ENCODE measurements around the gene MGP.

Gene MGP

GRCh38 chr12:14871886-14872285 lies 13.8 kb downstream of the MGP start:
- no peak overlapping the region for H3K4me3 ChIP-seq (replicated peaks; ENCODE audit: low read depth, low read length)
- no peak for DNase-seq (ENCODE audit: low read depth)
- TF ChIP-seq CTCF (IDR thresholded peaks at IDR 0.05; ENCODE audit: low read length, missing control alignments): no peak

- H3K4me3 ChIP-seq (replicated peaks; ENCODE audit: low read depth, low read length): no peak overlapping the region
- no peak for DNase-seq (ENCODE audit: low read depth)
- no peak for TF ChIP-seq CTCF (IDR thresholded peaks at IDR 0.05; ENCODE audit: low read length, missing control alignments)
Observed at GRCh38 chr12:14871247-14871646, 14.4 kb downstream of the MGP start.

- TF ChIP-seq CTCF (IDR thresholded peaks at IDR 0.05; ENCODE audit: low read length, missing control alignments): no peak
- H3K4me3 ChIP-seq (replicated peaks; ENCODE audit: low read depth, low read length): no peak overlapping the region
- DNase-seq (ENCODE audit: low read depth): no peak
Observed at GRCh38 chr12:14868916-14869506, 16.6 kb downstream of the MGP start.

- no peak for TF ChIP-seq CTCF (IDR thresholded peaks at IDR 0.05; ENCODE audit: low read length, missing control alignments)
- no peak overlapping the region for H3K4me3 ChIP-seq (replicated peaks; ENCODE audit: low read depth, low read length)
- DNase-seq (ENCODE audit: low read depth): no peak
Observed at GRCh38 chr12:14860490-14860889, 25.2 kb downstream of the MGP start.

GRCh38 chr12:14858513-14858912 lies 27.1 kb downstream of the MGP start:
- no peak for DNase-seq (ENCODE audit: low read depth)
- H3K4me3 ChIP-seq (replicated peaks; ENCODE audit: low read depth, low read length): no peak overlapping the region
- TF ChIP-seq CTCF (IDR thresholded peaks at IDR 0.05; ENCODE audit: low read length, missing control alignments): no peak

GRCh38 chr12:14854586-14855183 lies 31.0 kb downstream of the MGP start:
- no peak for DNase-seq (ENCODE audit: low read depth)
- TF ChIP-seq CTCF (IDR thresholded peaks at IDR 0.05; ENCODE audit: low read length, missing control alignments): no peak
- H3K4me3 ChIP-seq (replicated peaks; ENCODE audit: low read depth, low read length): no peak overlapping the region

GRCh38 chr12:14853961-14854360 lies 31.7 kb downstream of the MGP start:
- no peak overlapping the region for H3K4me3 ChIP-seq (replicated peaks; ENCODE audit: low read depth, low read length)
- TF ChIP-seq CTCF (IDR thresholded peaks at IDR 0.05; ENCODE audit: low read length, missing control alignments): no peak
- DNase-seq (ENCODE audit: low read depth): no peak
